ENCODE results near the gene ANXA2R. TPM values are rescaled to one million over a fixed set of nuclear protein-coding genes. Genes with fewer than 3 reads are reported as not detected.

The ANXA2R gene
- total RNA-seq, 4 donors from 2014 or later: 3.9 to 18.2 (median 5.8) TPM

GRCh38 chr5:43041669-43042175 lies 1.6 kb upstream of the ANXA2R start:
- Histone ChIP-seq H3K36me3 (no peaks in the 10 kb centered on the region), H3K4me3 (peak overlapping the region; percentile 51 to 66 (median 61)), H3K9me3 (no peaks in the 10 kb centered on the region), H3K4me1 (peaks cover 0 to 16% (median 0%) of the 10 kb centered on the region in 4 donors), H3K27me3 (no peaks in the 10 kb centered on the region), H3K27ac (peak overlapping the region; percentile 89 to 96 (median 94))
- peak; percentile 65 to 81 (median 79) for DNase-seq
- TF ChIP-seq POLR2A (IDR thresholded peaks at IDR 0.05): no peak
- TF ChIP-seq CTCF (IDR thresholded peaks at IDR 0.05): no peak

GRCh38 chr5:43041110-43041668 lies 1.1 kb upstream of the ANXA2R start:
- Histone ChIP-seq H3K27ac (peak overlapping the region; percentile 89 to 96 (median 94)), H3K27me3 (no peaks in the 10 kb centered on the region), H3K9me3 (no peaks in the 10 kb centered on the region), H3K4me3 (peak overlapping the region; percentile 51 to 66 (median 61)), H3K4me1 (peaks cover 0 to 16% (median 0%) of the 10 kb centered on the region in 4 donors), H3K36me3 (no peaks in the 10 kb centered on the region)
- peak in 2 of 3 donors; percentile 44 to 68 for DNase-seq
- TF ChIP-seq POLR2A (IDR thresholded peaks at IDR 0.05) (no peak), CTCF (IDR thresholded peaks at IDR 0.05) (peak in 3 of 6 experiments; percentile 2 to 11 (median 3))

- Histone ChIP-seq H3K36me3 (no peaks in the 10 kb centered on the region), H3K9me3 (no peaks in the 10 kb centered on the region), H3K4me1 (peaks cover 0 to 16% (median 0%) of the 10 kb centered on the region in 4 donors), H3K4me3 (peak overlapping the region; percentile 51 to 66 (median 61)), H3K27me3 (no peaks in the 10 kb centered on the region), H3K27ac (peak overlapping the region; percentile 89 to 96 (median 94))
- peak; percentile 74 to 86 (median 75) for DNase-seq
- TF ChIP-seq CTCF (IDR thresholded peaks at IDR 0.05) (peak in 2 of 6 experiments; percentile 11 to 15), POLR2A (IDR thresholded peaks at IDR 0.05) (no peak)
Measured at GRCh38 chr5:43039471-43040286, 440 bp downstream of the ANXA2R start.

- TF ChIP-seq CTCF (IDR thresholded peaks at IDR 0.05) (no peak), POLR2A (IDR thresholded peaks at IDR 0.05) (no peak)
- no peak for DNase-seq
- H3K27me3 ChIP-seq: no peaks in the 10 kb centered on the region
- H3K9me3 ChIP-seq: no peaks in the 10 kb centered on the region
- peaks cover 0 to 16% (median 0%) of the 10 kb centered on the region in 4 donors for H3K4me1 ChIP-seq
- peak overlapping the region; percentile 51 to 66 (median 61) for H3K4me3 ChIP-seq
- H3K36me3 ChIP-seq: no peaks in the 10 kb centered on the region
- peak overlapping the region; percentile 89 to 96 (median 94) for H3K27ac ChIP-seq
Measured at GRCh38 chr5:43039152-43039470, 1.0 kb downstream of the ANXA2R start.

- H3K4me3 ChIP-seq: peak overlapping the region; percentile 13 to 61 (median 33)
- peak in 2 of 3 donors; percentile 55 to 67 for DNase-seq
- H3K27ac ChIP-seq: peak overlapping the region; percentile 81 to 96 (median 94)
- TF ChIP-seq POLR2A (IDR thresholded peaks at IDR 0.05) (no peak), CTCF (IDR thresholded peaks at IDR 0.05) (no peak)
- H3K36me3 ChIP-seq: no peaks in the 10 kb centered on the region
- peaks cover 0 to 16% (median 0%) of the 10 kb centered on the region in 4 donors for H3K4me1 ChIP-seq
- H3K27me3 ChIP-seq: no peaks in the 10 kb centered on the region
- no peaks in the 10 kb centered on the region for H3K9me3 ChIP-seq
Measured at GRCh38 chr5:43038496-43038989, 1.6 kb downstream of the ANXA2R start.

All from Peyer's patch (tissue), 4 donors.